Ureter (tissue), 1 donor: ENCODE measurements around the gene C10orf67. TPM values are rescaled to one million over a fixed set of nuclear protein-coding genes. Genes with fewer than 3 reads are reported as not detected.
"Not testable (repeated sequence)": the region's sequence is repeated elsewhere in the genome, so short reads cannot be mapped to it uniquely, and the experiment has no call there.

Experiments used
- DNase-seq: peaks from one replicate; pipeline ENCODE4 v3.0.0-alpha.2; 2020; ENCODE audit warnings: low spot score
- total RNA-seq: library from RNA; stranded (reverse); gene quantifications from one replicate; pipeline ENCODE4 v1.2.4, GENCODE V29; 2023
- donor health status: DM: yes; HTN: yes; CAD: no.

The C10orf67 gene
- total RNA-seq, 1 donor from 2014 or later, result not detected

DNA sequence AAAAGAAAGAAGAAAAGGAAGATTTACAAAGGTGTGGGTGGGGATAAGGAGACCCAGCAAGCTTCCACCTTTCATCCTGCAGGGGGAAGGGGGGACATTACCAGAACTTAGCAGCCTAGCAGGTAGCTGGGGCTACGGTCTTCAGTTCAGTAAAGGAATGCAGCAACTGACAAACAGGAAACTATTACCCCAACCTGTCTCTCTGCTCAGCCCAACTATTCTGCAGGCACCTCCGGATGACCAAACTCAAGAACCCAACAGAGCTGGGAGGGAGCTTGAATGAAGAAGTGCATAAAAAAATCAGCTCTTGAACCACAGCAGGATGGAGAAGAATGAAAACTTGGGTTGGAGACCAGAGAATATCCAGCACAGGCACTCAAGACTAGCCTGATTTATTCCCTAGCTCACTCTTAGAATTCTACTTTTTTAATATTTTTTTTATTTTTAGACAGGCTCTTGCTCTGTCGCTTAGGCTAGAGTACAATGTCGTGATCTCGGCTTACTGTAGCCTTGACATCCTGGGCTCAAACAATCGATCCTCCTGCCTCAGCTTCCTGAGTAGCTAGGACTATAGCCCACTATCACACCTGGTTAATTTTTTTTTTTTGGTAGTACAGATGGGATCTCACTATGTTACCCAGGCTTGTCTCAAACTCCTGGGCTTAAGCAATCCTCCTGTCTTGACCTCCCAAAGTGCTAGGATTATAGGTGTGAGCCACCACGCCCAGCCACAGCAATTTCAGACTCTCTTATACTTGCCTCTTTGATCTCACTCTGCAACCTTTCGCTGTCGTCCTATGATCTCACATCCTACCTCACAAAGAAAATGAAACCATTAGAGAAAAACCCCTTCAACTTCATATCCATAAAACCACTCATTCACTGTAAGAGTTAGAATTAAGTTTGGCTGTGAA is 18.5 kb upstream of the C10orf67 start:
- no peak for DNase-seq

DNA sequence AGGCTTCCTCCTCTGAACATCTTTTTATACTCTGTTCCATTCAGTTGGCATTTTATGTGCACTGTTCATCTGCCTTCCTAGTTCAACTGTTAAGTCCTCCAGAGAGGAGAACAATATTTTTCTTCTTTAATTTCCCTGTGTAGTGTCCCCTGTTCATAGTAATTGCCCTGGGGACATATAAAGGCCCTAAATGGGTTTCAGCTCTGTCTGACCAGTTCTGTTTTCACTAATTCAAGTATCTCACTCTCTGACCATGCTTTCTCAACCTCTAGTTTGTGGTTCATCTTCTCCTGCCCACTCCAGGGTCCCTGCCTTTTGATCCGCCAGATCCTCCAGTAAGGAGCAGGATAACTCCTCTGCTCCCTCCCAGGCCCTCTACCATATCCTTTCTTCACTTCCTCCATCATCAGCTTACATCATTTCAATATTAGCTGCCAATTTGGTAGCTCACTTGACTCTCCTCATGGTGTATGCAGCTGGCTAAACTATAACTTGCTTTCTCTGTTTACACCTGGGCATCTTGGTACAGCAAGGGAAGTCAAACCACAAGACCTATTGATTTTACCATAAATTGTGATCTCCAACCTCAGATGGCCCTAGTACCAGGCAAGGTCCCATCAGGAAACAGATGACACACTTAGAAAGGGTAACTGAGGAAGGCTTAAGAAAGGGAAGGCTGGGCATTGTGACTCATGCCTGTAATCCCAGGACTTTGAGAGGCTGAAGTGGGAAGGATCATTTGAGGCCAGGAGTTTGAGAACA is 17.7 kb upstream of the C10orf67 start:
- no peak for DNase-seq

DNA sequence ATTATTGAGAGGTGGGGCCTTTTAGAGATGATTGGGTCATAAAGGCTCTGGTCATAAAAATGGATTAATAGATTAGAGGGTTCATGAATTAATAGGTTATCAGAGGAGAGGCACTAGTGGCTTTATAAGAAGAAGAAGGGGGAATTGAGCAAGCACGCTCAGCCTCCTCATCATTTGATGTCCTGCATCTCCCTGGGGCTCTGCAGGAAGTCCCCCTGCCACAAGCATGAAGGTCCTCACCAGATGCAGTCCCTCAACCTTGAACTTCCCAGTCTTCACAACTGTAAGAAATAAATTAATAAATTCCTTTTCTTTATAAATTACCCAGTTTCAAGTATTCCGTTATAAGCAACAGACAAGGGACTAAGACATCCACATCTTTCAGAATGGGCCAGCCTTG is 17.1 kb upstream of the C10orf67 start:
- no peak for DNase-seq

DNA sequence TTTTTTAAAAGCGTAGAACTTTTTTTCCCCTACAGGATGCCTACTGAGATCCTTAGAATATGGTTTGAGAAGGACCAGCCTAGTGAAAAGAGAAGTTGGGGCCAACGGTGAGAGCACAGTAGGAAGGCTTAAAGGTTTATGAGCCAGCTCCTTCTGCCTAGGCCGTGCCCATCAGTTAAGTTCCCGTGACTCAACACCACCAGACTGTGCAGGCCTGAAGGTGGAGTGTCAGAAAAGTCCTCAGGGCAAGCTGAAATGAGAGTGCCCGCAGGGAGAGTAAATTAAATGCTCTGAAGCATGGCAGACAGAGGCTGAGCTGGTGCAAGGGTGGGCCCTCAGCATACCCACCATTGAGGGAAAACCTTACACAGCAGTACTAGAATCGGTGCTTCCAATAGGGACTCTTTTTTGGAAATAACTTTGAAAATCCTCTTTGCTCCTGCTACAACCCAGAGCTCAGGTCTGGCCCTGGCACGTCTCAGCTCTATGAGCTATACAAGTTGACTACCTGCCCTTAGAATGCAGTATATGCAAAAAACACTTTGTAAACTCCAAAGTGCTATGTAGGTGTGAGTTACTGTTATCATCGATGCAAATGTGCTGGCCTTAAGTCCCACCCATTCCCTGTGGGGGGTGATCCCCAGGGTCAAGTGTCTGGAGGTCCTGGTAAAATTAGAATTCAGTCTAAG is 15.2 kb upstream of the C10orf67 start:
- no peak for DNase-seq

DNA sequence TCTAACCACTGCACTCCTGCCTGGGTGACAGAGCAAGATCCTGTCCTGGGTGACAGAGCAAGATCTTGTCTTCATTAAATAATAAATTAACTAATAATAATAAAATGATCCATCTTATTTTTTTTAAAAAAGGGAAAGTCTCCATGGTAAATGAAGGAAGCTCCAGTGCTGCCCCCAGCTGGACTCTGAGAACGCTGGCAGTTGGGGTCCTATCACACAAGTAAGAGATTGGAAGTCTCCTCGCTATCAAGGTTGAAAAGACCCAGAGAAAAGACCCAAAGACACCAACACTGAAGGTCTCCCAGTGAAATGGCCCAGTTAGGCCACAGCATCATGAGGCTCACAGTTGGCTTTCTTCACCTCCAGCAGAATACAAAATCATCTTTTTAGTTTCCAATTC is 13.8 kb upstream of the C10orf67 start:
- no peak for DNase-seq

DNA sequence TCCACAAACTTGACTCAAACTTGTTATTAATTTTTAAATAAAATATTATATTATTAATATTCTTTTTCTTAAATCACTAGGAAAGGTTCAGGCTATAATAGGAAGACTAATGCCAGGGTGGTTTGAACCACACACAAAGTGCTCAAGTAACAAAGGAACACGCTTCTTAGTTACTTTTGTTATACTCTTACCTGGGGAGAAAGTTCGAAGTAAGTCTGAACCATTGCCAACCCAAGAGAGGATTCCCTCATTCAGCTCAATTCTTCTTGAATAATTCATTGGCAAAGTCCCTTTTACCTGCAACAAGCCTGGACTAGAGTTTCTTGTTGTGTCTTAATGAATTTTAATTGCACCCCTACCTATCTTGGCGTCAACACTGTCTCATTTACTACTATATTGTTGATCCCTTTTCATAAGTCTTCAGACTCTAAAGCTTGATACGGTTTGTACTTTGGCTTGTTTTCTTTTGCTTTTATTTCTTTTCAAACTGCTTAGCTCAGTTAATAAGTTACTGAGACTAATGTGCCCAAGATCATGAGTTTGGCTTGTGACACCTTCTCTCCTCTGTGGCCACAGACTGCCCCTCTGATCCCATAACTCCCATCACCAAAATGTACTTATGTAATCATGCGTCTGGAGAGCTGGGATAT is 10.2 kb upstream of the C10orf67 start:
- DNase-seq, result no peak

DNA sequence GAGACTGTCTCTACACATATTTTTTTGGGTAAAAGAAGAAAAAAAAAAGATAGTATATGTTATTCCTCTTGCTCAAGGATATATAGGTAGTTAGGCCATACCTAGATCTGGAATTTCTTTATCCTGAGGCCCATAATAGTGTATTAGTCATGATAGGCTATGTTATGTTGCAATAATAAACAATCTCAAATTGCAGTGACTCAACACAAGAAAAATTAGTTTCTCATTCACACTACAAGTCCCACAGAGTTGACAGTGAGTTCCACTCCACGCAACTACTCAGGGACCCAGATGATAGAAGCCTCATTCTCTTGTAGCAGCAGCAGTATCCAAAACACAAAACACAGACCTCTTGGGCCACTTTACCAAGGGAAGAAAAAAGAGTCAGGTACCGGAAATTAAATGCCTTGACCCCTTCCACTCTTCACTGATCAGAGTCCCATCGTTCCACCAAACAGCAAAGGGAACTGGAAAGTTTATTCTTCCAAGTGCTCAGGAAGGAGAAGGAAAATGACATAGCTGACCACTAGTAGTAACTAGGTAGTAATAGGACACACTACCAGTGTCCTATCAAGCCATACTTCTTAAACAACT is 7.4 kb upstream of the C10orf67 start:
- DNase-seq, result no peak

DNA sequence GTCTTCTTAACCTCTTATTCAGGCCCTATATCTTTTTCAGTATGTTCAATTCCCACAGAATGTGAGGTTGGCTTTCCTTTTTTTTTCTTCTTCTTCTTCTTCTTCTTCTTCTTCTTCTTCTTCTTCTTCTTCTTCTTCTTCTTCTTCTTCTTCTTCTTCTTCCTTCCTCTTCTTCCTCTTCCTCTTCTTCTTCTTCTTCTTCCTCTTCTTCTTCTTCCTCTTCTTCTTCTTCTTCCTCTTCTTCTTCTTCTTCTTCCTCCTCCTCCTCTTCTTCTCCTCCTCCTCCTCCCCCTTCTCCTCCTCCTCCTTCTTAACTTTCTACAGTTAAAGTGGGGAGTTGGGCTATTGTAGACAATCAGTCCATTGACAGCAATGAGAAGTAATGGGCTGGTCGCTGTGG is 6.1 kb upstream of the C10orf67 start:
- not testable (repeated sequence) for DNase-seq

DNA sequence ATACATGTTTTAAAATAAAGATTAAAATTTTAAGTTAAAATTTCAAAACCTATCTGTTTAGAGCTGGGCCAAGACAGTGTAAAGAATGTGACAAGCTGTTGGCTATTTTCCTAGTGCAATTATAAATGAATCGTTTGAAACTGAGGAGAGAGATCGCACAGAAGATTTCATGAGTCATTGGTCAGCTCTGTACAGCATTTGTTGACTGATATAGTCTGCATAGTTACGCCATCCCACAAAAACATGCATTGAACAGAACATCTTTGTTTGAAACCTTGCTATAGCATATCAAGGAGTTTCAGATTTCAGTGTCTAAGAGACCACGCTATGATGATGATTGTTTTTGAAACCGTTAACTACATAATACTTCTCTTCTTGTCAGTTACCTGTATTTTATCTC is 1.3 kb upstream of the C10orf67 start:
- DNase-seq, result no peak

DNA sequence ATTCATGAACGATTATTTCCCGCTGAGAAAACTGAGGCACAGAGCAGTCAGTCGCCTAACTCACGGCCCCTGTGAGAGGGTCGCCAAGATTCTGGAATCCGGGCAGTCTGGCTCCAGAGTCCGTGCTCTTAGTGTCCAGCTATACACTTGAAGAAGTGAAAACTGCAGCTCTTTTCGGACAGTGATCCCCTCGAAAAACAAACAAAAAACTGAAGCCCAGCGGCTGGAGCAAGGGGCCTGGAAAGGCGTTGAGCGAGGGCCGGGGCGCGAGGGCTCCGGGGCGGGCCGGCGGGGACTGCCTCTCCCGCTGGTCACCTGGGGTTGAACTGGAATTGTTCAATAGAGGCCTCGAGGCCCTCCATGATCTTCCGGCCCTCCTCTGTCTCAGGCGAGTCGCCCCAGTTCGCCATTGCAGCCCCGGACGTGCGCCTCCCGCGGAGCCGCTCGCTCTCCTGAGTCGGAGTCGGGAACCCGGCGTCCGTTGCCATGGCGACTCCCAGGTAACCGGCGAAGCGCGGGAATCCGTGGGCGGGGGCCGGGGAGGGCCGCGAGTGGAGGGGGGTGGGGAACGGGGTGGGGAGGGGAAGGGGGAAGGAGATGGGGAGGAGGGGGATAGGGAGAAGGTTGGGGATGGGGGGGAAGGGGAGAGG is 881 bp downstream of the C10orf67 start:
- DNase-seq, result peak; percentile 54

DNA sequence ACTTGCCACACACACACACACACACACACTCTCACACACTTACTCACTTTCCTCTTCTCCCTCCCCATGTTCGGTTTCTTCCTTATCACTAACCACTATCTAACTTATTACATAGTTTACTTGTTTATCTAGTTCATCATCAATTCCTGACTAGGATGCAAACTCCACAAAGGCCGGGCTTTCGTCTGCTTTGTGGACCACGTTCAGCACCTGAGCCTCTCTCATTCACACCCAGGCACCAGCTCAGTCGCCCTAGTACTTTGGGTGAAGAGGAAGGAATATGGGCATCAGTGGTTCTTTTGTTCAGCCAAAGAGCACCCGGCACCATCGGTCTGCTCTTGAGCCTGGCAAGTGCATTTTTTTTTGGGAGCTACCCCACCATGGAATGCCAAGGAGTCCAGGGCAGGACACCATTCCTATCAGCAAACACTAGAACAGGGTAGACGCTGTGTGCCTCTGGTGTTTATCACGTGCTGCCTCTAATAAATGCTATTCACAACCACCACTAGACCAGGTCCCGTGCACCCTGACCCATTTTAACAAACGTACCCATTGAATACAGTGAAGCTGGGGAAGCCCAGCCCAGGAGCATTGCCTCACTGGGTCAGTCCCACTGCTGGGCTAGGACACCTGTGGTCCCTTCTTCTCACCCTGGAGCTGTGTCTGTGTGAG is 2.2 kb downstream of the C10orf67 start:
- no peak for DNase-seq

DNA sequence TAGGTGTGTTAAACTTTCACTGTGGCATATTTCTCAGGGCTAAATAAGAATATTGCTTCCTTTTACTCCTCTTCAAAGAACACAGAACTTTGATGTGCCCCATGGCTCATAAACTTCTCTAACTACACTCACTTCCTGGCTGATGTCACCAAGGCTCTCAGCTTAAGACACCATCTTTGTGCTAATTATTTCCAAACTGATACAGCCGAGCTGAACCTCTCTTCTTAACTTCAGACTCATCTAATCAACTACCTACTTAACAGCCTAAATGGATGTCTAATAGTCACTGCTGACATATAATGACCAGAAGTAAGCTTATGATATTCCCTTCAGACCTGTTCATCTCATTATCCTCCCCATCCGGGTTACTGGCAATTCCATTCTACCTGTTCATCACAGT is 3.6 kb downstream of the C10orf67 start:
- DNase-seq, result no peak

DNA sequence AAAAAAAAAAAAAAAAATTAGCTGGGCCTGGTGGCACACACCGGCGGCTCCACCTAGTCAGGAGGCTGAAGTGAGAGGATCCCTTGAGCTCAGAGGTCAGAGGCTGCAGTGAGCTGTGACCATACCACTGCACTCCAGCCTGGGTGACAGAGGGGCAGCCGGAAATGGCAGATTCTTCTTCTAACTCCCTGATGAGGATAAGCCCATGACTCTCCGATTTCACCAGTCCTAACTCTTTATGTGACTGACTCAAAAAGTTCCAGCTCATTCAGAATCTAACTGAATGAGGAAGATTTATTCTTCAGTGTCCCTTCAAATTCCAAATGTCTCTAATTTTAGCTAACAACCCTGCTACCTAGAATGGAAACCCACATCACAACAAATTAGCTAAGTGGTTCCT is 4.2 kb downstream of the C10orf67 start:
- no peak for DNase-seq

DNA sequence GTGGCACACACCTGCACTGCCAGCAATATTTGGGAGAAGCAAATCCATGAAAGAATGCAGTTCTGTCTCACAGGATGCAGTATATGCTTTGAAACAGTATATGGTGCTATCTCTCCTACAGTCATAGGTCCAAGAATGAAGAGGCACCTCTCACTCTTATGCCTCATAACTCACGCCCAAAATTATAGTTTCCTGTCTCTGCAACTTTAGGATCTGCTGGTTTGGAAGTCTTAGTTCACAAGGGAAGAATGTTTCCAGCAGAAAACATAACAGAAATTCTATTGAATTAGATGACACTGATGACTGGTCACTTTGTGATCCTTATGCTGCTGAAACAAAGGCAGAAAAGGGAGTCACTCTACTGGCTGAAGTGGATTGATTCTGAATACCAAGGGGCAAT is 5.7 kb downstream of the C10orf67 start:
- DNase-seq, result no peak

DNA sequence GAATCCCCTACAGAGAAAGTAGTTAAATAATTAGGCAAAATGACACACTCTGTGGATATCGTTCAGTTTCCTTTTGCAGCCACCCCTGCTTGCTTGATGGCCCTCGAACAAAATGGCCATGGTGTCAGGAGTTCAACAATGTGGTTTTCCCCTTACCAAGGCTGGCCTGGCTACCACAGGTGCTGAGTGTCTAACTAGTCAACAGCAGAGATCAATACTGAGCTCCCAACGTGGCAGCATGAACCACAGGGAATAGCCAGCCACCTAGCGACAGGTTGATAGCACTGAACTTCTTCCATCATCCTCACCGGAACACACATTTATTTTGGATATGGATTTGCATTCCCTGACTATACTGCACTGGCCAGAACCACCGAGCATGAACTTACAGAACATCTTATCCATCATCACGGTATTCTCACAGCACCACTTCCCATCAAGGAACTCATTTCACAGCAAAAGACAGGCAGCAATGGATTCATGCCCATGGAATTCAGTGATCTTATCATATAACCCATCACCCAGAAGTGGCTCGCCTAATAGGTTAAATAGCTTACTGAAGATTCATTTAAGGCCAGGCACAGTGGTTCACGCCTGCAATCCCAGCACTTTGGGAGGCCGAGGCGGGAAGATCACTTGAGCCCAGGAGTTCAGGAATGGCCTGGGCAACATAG is 6.3 kb downstream of the C10orf67 start:
- no peak for DNase-seq

DNA sequence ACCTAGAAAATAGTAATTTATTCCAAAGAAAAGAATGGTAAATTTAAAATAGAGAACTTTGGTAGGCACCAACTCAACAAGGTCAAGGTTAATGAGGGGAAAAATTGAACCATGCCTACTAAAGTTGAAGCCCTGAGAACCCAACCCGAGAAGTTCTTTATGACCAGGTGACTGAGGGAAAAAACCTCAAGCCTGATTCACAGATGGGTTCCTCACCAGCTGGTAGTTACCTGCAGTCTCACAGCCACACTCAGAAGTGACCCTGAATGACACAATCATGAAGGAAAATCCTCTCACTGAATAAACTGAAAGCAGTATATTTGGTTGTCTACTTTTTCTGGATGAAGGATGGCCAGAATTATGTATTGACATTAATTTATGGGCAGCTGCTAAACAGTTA is 7.0 kb downstream of the C10orf67 start:
- DNase-seq, result no peak

DNA sequence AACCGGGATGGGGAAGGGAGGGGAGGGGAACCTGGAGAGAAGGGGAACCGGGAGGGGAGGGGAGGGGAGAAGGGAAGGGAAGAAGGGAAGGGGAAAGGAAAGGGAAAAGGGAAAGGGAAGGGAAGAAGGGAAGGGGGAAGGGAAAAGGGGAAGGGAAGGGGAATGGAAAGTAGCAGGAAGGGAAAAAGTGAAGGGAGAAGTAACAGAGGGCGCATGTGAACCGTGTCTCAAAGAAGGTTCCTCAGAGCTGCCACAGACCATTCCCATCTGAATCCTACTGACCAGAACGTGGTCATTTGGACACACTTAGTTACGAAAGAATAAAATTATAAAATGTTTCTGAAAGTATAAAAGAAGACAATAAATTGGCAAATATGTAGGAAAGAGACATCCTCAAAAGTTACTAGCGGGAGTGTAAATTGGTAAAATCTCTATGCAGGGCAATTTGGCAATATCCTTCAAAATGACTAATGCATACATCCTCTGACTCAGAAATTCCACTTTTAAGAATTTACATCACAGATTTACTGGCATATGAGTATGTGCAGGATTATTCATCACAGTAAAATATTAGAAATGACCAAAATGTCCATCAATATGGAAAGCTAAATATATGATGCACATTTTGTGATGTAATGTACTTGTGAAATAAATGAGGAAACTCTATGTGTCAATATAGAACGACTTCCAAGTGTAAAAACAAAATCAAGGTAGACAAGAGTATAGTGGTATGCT is 12.9 kb downstream of the C10orf67 start:
- DNase-seq, result no peak

DNA sequence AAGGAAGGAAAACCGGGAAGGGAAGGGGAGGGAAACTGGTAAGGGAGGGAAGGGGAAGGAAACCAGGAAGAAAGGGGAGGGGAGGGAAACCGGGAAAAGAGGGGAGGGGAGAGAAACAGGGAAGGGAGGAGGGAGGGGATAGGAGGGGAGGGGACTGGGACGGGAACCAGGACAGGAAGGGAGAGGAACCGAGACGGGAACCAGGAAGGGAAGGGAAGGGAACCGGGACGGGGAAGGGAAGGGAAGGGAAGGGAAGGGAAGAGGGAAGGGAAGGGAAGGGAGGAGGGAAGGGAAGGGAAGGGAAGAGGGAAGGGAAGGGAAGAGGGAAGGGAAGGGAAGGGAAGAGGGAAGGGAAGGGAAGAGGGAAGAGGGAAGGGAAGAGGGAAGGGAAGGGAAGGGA is 13.6 kb downstream of the C10orf67 start:
- DNase-seq, result no peak
